H9 (cell line): Measurements from ENCODE around the gene RAB6A. TPM values are rescaled to one million over a fixed set of nuclear protein-coding genes. Genes with fewer than 3 reads are reported as not detected.
A peak's percentile ranks its signal among the peaks of the same experiment; 100 is the strongest.

Experiments used
- DNase-seq: peaks from one replicate; pipeline ENCODE4 v3.0.0-alpha.2; 2017
- H2AFZ ChIP-seq: one replicate; pipeline ENCODE4 v1.6.1; 2013; ENCODE audit warnings: mild to moderate bottlenecking, low read length, control low read depth, moderate library complexity
- H2AK5ac ChIP-seq: 2 replicates; pipeline ENCODE4 v1.6.1; 2013; ENCODE audit warnings: low read length, control low read depth, mixed read lengths; ENCODE audit not compliant: insufficient read length
- H2BK120ac ChIP-seq: one replicate; pipeline ENCODE4 v1.6.1; 2013; ENCODE audit warnings: low read depth, mild to moderate bottlenecking, low read length, control low read depth, inconsistent platforms; ENCODE audit not compliant: poor library complexity, severe bottlenecking
- H2BK12ac ChIP-seq: 2 replicates; pipeline ENCODE4 v1.6.1; 2013; ENCODE audit warnings: low read length, control low read depth, mixed read lengths, low read depth; ENCODE audit not compliant: insufficient read length
- H2BK15ac ChIP-seq: 2 replicates; pipeline ENCODE4 v1.6.1; 2013; ENCODE audit warnings: low read depth, low read length, control low read depth
- H2BK20ac ChIP-seq: one replicate; pipeline ENCODE4 v1.6.1; 2013; ENCODE audit warnings: low read depth, mild to moderate bottlenecking, low read length, control low read depth, inconsistent platforms; ENCODE audit not compliant: poor library complexity, severe bottlenecking
- H2BK5ac ChIP-seq: 2 replicates; pipeline ENCODE4 v1.6.1; 2013; ENCODE audit warnings: low read length, control low read depth, mixed read lengths; ENCODE audit not compliant: insufficient read length
- H3K14ac ChIP-seq: 2 replicates; pipeline ENCODE4 v1.6.1; 2013; ENCODE audit warnings: low read length, control low read depth; ENCODE audit not compliant: insufficient read depth
- H3K18ac ChIP-seq: 2 replicates; pipeline ENCODE4 v1.6.1; 2013; ENCODE audit warnings: low read depth, mild to moderate bottlenecking, mixed read lengths, low read length, control low read depth; ENCODE audit not compliant: insufficient read length
- H3K23ac ChIP-seq: 2 replicates; pipeline ENCODE4 v1.6.1; 2013; ENCODE audit warnings: low read length, control low read depth, mixed read lengths, low read depth; ENCODE audit not compliant: insufficient read length
- H3K23me2 ChIP-seq: 2 replicates; pipeline ENCODE4 v1.6.1; 2013; ENCODE audit warnings: low read depth, mild to moderate bottlenecking, mixed read lengths, low read length, control low read depth; ENCODE audit not compliant: insufficient read length, poor library complexity, severe bottlenecking
- H3K27ac ChIP-seq: 2 replicates; pipeline ENCODE4 v1.5.1; 2013; ENCODE audit warnings: low read length, control low read depth, mixed read lengths, low read depth; ENCODE audit not compliant: insufficient read length
- H3K27me3 ChIP-seq: 2 replicates; pipeline ENCODE4 v1.6.1; 2013; ENCODE audit warnings: low read length, control low read depth, inconsistent platforms; ENCODE audit not compliant: insufficient read depth
- H3K4ac ChIP-seq: 2 replicates; pipeline ENCODE4 v1.6.1; 2013; ENCODE audit warnings: low read depth, mild to moderate bottlenecking, control low read depth, inconsistent platforms, low read length, moderate library complexity
- H3K4me1 ChIP-seq: 2 replicates; pipeline ENCODE4 v1.6.1; 2013; ENCODE audit warnings: low read length, control low read depth, inconsistent platforms; ENCODE audit not compliant: insufficient read depth
- H3K4me2 ChIP-seq: 2 replicates; pipeline ENCODE4 v1.6.1; 2013; ENCODE audit warnings: low read length, control low read depth, mixed read lengths; ENCODE audit not compliant: insufficient read length, insufficient read depth
- H3K56ac ChIP-seq: 2 replicates; pipeline ENCODE4 v1.6.1; 2013; ENCODE audit warnings: low read depth, mild to moderate bottlenecking, mixed read lengths, low read length, control low read depth; ENCODE audit not compliant: insufficient read length
- H3K79me1 ChIP-seq: 2 replicates; pipeline ENCODE4 v1.6.1; 2013; ENCODE audit warnings: low read depth, mild to moderate bottlenecking, moderate library complexity, low read length, control low read depth, inconsistent platforms; ENCODE audit not compliant: insufficient read depth, poor library complexity, severe bottlenecking
- H3K79me2 ChIP-seq: 2 replicates; pipeline ENCODE4 v1.6.1; 2013; ENCODE audit warnings: low read length, control low read depth, inconsistent platforms; ENCODE audit not compliant: insufficient read depth
- H3K9ac ChIP-seq: 2 replicates; pipeline ENCODE4 v1.6.1; 2013; ENCODE audit warnings: low read length, control low read depth, mixed read lengths; ENCODE audit not compliant: insufficient read length; ENCODE audit errors: extremely low read depth
- H3K9me3 ChIP-seq: one replicate; pipeline ENCODE4 v1.6.1; 2013; ENCODE audit warnings: low read depth, low read length, inconsistent platforms; ENCODE audit not compliant: control insufficient read depth
- H3T11ph ChIP-seq: one replicate; pipeline ENCODE4 v1.6.1; 2013; ENCODE audit warnings: mild to moderate bottlenecking, low read length, control low read depth, inconsistent platforms
- H4K20me1 ChIP-seq: one replicate; pipeline ENCODE4 v1.6.1; 2013; ENCODE audit not compliant: control insufficient read depth, insufficient read length, insufficient read depth
- H4K5ac ChIP-seq: 2 replicates; pipeline ENCODE4 v1.6.1; 2013; ENCODE audit warnings: low read depth, mild to moderate bottlenecking, mixed read lengths, low read length, control low read depth; ENCODE audit not compliant: insufficient read length
- H4K8ac ChIP-seq: replicated peaks from 2 replicates; pipeline ENCODE4 v1.6.1; 2013; ENCODE audit warnings: low read length, control low read depth, mixed read lengths, low read depth; ENCODE audit not compliant: insufficient read length
- H4K91ac ChIP-seq: 2 replicates; pipeline ENCODE4 v1.6.1; 2013; ENCODE audit warnings: low read depth, mild to moderate bottlenecking, moderate library complexity, mixed read lengths, low read length, control low read depth; ENCODE audit not compliant: insufficient read length
- H3K27ac Mint-ChIP-seq, 3 experiments: 2 replicates in 2 of 3; 3 replicates in 1 of 3; pipeline ENCODE4 v1.8.0; 2020 to 2021; ENCODE audit warnings: mixed read lengths in 3 of 3, mild to moderate bottlenecking in 1 of 3, moderate library complexity in 1 of 3
- H3K27me3 Mint-ChIP-seq: 2 replicates; pipeline ENCODE4 v1.8.0; 2021; ENCODE audit warnings: low read depth, mild to moderate bottlenecking, moderate library complexity, mixed read lengths
- H3K36me3 Mint-ChIP-seq, 3 experiments: 2 replicates in 2 of 3; 3 replicates in 1 of 3; pipeline ENCODE4 v1.8.0; 2020 to 2021; ENCODE audit warnings: low read depth in 3 of 3, mixed read lengths in 3 of 3; ENCODE audit not compliant: insufficient read depth in 1 of 3
- H3K4me1 Mint-ChIP-seq, 2 experiments: 2 replicates each; pipeline ENCODE4 v1.8.0; 2020; ENCODE audit warnings: mixed read lengths in 2 of 2
- H3K4me3 Mint-ChIP-seq, 2 experiments: 2 replicates in 1 of 2; 3 replicates in 1 of 2; pipeline ENCODE4 v1.8.0; 2020 to 2021; ENCODE audit warnings: mild to moderate bottlenecking in 2 of 2, mixed read lengths in 2 of 2, moderate library complexity in 1 of 2
- H3K9me3 Mint-ChIP-seq, 2 experiments: 2 replicates in 1 of 2; 3 replicates in 1 of 2; pipeline ENCODE4 v1.8.0; 2020; ENCODE audit warnings: mild to moderate bottlenecking in 2 of 2, mixed read lengths in 2 of 2, moderate library complexity in 1 of 2
- CTCF ChIP-seq: fragments of 200-600 bp; sonication (generic); conservative IDR thresholded peaks from 3 replicates; pipeline ENCODE4 v1.8.0; 2021; ENCODE audit warnings: antibody characterized with exemption, mild to moderate bottlenecking
- WGBS: extraction: QIAGEN DNeasy Blood & Tissue Kit; methylation state at CpG from one replicate; pipeline ENCODE4 v1.1.7; 2013; ENCODE audit warnings: missing lambda C conversion rate, low lambda C conversion rate, mixed read lengths; ENCODE audit not compliant: insufficient read length; ENCODE audit errors: extremely low coverage; 5-methylcytosine and 5-hydroxymethylcytosine counted together
- total RNA-seq: library from RNA; stranded (reverse); gene quantifications from 2 replicates; pipeline ENCODE4 v1.2.1, GENCODE V29; 2021

RAB6A gene
- total RNA-seq, 1 experiment from 2014 or later, result 72.8 TPM

GRCh38 chr11:73645972-73646631 lies 114.8 kb downstream of the RAB6A start, which contains the start of gene PLEKHB1:
Gene PLEKHB1 (plus strand): TSS chr11:73646581. CDS start chr11:73646609, 28 bp downstream.
- no peak within 1 kb of the TSS for H3K23ac ChIP-seq
- H2AK5ac ChIP-seq, result no peak within 1 kb of the TSS
- Mint-ChIP-seq H3K36me3 (no peaks in the 10 kb centered on the region), H3K4me1 (peaks cover 37 to 45% of the 10 kb centered on the region in 2 experiments), H3K4me3 (peak within 1 kb of the TSS; percentile 77 to 85), H3K27me3 (peaks cover 10% of the 10 kb centered on the region), H3K9me3 (no peaks in the 10 kb centered on the region), H3K27ac (peak within 1 kb of the TSS; percentile 72 to 92 (median 84); a peak in 6 of 7 replicates)
- H2BK5ac ChIP-seq, result no peak within 1 kb of the TSS
- no peaks in the 10 kb centered on the region for H4K20me1 ChIP-seq
- peak within 1 kb of the TSS; percentile 9 for H3K18ac ChIP-seq
- no peak within 1 kb of the TSS for H2BK15ac ChIP-seq
- H3K27ac ChIP-seq, result no peak within 1 kb of the TSS
- H2BK120ac ChIP-seq, result no peak within 1 kb of the TSS
- H3K79me2 ChIP-seq, result no peaks in the 10 kb centered on the region
- H2BK20ac ChIP-seq, result no peak within 1 kb of the TSS
- no peak for TF ChIP-seq CTCF
- no CpG with 5 or more reads among the region's 26 CpGs for WGBS
- H3K27me3 ChIP-seq, result no peaks in the 10 kb centered on the region; the same call in 1 of the 2 replicates
- peak within 1 kb of the TSS; percentile 68 for H3K4me2 ChIP-seq
- H4K8ac ChIP-seq, result no peak within 1 kb of the TSS
- peaks cover 18% of the 10 kb centered on the region for H3K23me2 ChIP-seq
- peak within 1 kb of the TSS; percentile 1 for H3K9ac ChIP-seq
- H4K91ac ChIP-seq, result no peak within 1 kb of the TSS
- peak; percentile 88 for DNase-seq
- H3K4ac ChIP-seq, result no peak within 1 kb of the TSS
- 0 out of 2 replicates have a peak within 1 kb of the TSS, but pooled peaks have one; percentile 11 for H3K14ac ChIP-seq
- no peak within 1 kb of the TSS for H4K5ac ChIP-seq
- H3K4me1 ChIP-seq, result 0 out of 2 replicates have a peak, but pooled peaks cover 2% of the 10 kb centered on the region
- H3K56ac ChIP-seq, result no peak within 1 kb of the TSS
- H3K9me3 ChIP-seq, result no peaks in the 10 kb centered on the region
- H3T11ph ChIP-seq, result no peak within 1 kb of the TSS
- no peaks in the 10 kb centered on the region for H3K79me1 ChIP-seq
- H2BK12ac ChIP-seq, result no peak within 1 kb of the TSS
- no peak within 1 kb of the TSS for H2AFZ ChIP-seq
